ENCODE measurements around the gene TRPM3. TPM values are rescaled to one million over a fixed set of nuclear protein-coding genes. Genes with fewer than 3 reads are reported as not detected.

Gene TRPM3
- total and polyA plus RNA-seq, 9 of the 15 experiments (the other 6 are each of a cell fraction or from before 2014, with no cell fraction given), result 0.04 TPM; not detected in 8

- ATAC-seq, result no peak
- H3K4me2 ChIP-seq (ENCODE audit: insufficient read depth, low read length), result no peak overlapping the region
- no peak overlapping the region for H2AFZ ChIP-seq (ENCODE audit: low read depth, low read length)
- BruUV-seq (replicated peaks), result no TSS peak
- ChIA-PET CTCF (ENCODE audit: low intra/inter-chr PET ratio) (no interaction called here), POLR2A (no interaction called here)
- in situ Hi-C loops (cut with MboI), result no loop called here
- H3K9ac ChIP-seq (ENCODE audit: insufficient read depth in 1 of 2, low read depth in 2 of 2, low read length in 2 of 2), result no peak overlapping the region
- H3K4me3 ChIP-seq, result no peak overlapping the region
- no peaks in the 10 kb centered on the region for H3K9me3 ChIP-seq (replicated peaks; ENCODE audit: control insufficient read depth, insufficient read depth, low read depth, low read length)
- H3K27me3 ChIP-seq (ENCODE audit: control insufficient read depth in 2 of 2, insufficient read depth in 2 of 2, low read length in 2 of 2), result no peaks in the 10 kb centered on the region
- no peaks in the 10 kb centered on the region for H4K20me1 ChIP-seq (replicated peaks; ENCODE audit: control insufficient read depth, insufficient read depth, low read length)
- intact Hi-C loops (cut with micrococcal nuclease), result no loop called here
- H3K9me1 ChIP-seq (ENCODE audit: control insufficient read depth, insufficient read depth, low read length), result no peaks in the 10 kb centered on the region
- no peaks in the 10 kb centered on the region for H3K36me3 ChIP-seq (ENCODE audit: control insufficient read depth, insufficient read depth, low read length)
- 0% methylated on average over 4 of the region's 4 CpGs for WGBS (ENCODE audit: insufficient coverage, low coverage, missing lambda C conversion rate)
- H3K79me2 ChIP-seq (ENCODE audit: control insufficient read depth, insufficient read depth, low read length), result no peaks in the 10 kb centered on the region
- FAIRE-seq, result no peak
- H3K4me1 ChIP-seq (replicated peaks in 1 of 2; ENCODE audit: control insufficient read depth in 2 of 2, insufficient read depth in 2 of 2, low read length in 2 of 2), result no peaks in the 10 kb centered on the region
- no peak overlapping the region for H3K27ac ChIP-seq (ENCODE audit: extremely low read depth, low read depth, low read length)
- DNase-seq (ENCODE audit: extremely low read depth in 1 of 4, low spot score in 3 of 4), result no peak
- TF ChIP-seq EP300 (IDR thresholded peaks at IDR 0.05; ENCODE audit: low read length), result no peak
- TF ChIP-seq ATF3 (IDR thresholded peaks at IDR 0.05), result no peak
- no peak for TF ChIP-seq ATF3 (CRISPR knock-in tag; conservative IDR thresholded peaks at IDR 0.05)
- no peak for TF ChIP-seq PHB2 (IDR thresholded peaks at IDR 0.05; ENCODE audit: low read depth)
- TF ChIP-seq MCM3 (IDR thresholded peaks at IDR 0.05), result no peak
- no peak for TF ChIP-seq CBFA2T3 (IDR thresholded peaks at IDR 0.05)
- TF ChIP-seq CTBP1 (IDR thresholded peaks at IDR 0.05; ENCODE audit: borderline replicate concordance), result no peak
- no peak for TF ChIP-seq KLF10 (CRISPR knock-in tag; IDR thresholded peaks at IDR 0.05)
- no peak for TF ChIP-seq SIN3A (IDR thresholded peaks at IDR 0.05; ENCODE audit: borderline replicate concordance in 2 of 2, control insufficient read depth in 1 of 2, low read depth in 2 of 2, low read length in 2 of 2)
- TF ChIP-seq FOXP1 (CRISPR knock-in tag; IDR thresholded peaks at IDR 0.05), result no peak
- TF ChIP-seq ZNF609 (CRISPR knock-in tag; IDR thresholded peaks at IDR 0.05; ENCODE audit: borderline replicate concordance), result no peak
- TF ChIP-seq EWSR1 (IDR thresholded peaks at IDR 0.05; ENCODE audit: borderline replicate concordance, low read depth, partially characterized antibody), result no peak
- TF ChIP-seq ASH1L (IDR thresholded peaks at IDR 0.05; ENCODE audit: borderline replicate concordance, low read depth, partially characterized antibody), result no peak
- TF ChIP-seq MYC (IDR thresholded peaks at IDR 0.05; ENCODE audit: low read depth, low read length), result no peak
- no peak for TF ChIP-seq MYC (CRISPR knock-in tag; IDR thresholded peaks at IDR 0.05; ENCODE audit: borderline replicate concordance, low read depth)
- TF ChIP-seq, protein P1, sequence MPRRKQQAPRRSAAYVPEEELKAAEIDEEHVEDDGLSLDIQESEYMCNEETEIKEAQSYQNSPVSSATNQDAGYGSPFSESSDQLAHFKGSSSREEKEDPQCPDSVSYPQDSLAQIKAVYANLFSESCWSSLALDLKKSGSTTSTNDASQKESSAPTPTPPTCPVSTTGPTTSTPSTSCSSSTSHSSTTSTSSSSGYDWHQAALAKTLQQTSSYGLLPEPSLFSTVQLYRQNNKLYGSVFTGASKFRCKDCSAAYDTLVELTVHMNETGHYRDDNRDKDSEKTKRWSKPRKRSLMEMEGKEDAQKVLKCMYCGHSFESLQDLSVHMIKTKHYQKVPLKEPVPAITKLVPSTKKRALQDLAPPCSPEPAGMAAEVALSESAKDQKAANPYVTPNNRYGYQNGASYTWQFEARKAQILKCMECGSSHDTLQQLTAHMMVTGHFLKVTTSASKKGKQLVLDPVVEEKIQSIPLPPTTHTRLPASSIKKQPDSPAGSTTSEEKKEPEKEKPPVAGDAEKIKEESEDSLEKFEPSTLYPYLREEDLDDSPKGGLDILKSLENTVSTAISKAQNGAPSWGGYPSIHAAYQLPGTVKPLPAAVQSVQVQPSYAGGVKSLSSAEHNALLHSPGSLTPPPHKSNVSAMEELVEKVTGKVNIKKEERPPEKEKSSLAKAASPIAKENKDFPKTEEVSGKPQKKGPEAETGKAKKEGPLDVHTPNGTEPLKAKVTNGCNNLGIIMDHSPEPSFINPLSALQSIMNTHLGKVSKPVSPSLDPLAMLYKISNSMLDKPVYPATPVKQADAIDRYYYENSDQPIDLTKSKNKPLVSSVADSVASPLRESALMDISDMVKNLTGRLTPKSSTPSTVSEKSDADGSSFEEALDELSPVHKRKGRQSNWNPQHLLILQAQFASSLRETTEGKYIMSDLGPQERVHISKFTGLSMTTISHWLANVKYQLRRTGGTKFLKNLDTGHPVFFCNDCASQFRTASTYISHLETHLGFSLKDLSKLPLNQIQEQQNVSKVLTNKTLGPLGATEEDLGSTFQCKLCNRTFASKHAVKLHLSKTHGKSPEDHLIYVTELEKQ (CRISPR knock-in tag; IDR thresholded peaks at IDR 0.05), result no peak
These were observed 69.1 kb downstream of the TRPM3 start for GRCh38 chr9:71052287-71052686.

Measured in K562 (cell line).